ENCODE results near the gene FARS2.

DNA sequence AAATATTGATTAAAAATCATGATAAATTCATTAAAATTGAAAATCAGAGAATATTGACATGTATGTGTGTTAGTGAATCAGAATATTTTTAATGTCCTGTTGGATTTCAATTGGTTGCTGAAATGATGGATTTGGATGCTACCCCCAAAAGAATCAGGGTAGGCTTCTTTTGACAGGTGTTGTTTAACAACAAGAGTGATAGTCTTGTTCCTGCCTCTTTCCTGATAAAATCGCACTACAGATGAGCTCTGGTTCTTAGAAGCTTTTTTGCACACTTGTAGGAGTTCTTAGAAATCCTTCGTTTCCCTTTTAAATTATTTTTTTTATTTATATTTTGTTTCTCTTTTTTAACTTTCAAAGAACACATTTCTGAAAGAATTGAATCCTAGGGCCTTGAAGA is 259.5 kb downstream of the FARS2 start:
- TF ChIP-seq, protein P1, sequence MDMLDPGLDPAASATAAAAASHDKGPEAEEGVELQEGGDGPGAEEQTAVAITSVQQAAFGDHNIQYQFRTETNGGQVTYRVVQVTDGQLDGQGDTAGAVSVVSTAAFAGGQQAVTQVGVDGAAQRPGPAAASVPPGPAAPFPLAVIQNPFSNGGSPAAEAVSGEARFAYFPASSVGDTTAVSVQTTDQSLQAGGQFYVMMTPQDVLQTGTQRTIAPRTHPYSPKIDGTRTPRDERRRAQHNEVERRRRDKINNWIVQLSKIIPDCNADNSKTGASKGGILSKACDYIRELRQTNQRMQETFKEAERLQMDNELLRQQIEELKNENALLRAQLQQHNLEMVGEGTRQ (CRISPR knock-in tag; IDR thresholded peaks at IDR 0.05), result no peak
- TF ChIP-seq, protein P2, sequence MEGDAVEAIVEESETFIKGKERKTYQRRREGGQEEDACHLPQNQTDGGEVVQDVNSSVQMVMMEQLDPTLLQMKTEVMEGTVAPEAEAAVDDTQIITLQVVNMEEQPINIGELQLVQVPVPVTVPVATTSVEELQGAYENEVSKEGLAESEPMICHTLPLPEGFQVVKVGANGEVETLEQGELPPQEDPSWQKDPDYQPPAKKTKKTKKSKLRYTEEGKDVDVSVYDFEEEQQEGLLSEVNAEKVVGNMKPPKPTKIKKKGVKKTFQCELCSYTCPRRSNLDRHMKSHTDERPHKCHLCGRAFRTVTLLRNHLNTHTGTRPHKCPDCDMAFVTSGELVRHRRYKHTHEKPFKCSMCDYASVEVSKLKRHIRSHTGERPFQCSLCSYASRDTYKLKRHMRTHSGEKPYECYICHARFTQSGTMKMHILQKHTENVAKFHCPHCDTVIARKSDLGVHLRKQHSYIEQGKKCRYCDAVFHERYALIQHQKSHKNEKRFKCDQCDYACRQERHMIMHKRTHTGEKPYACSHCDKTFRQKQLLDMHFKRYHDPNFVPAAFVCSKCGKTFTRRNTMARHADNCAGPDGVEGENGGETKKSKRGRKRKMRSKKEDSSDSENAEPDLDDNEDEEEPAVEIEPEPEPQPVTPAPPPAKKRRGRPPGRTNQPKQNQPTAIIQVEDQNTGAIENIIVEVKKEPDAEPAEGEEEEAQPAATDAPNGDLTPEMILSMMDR (IDR thresholded peaks at IDR 0.05), result no peak
- TF ChIP-seq ZNF317 (CRISPR knock-in tag; IDR thresholded peaks at IDR 0.05; ENCODE audit: borderline replicate concordance, low read depth) (no peak), ZNF121 (CRISPR knock-in tag; IDR thresholded peaks at IDR 0.05) (no peak)

All from WTC11 (cell line).